HG03139 (cell line): Measurements from ENCODE around the gene TJP3.

Experiments
- ATAC-seq: cut with Tn5 transposase; IDR thresholded peaks from one replicate; pipeline ENCODE4 v1.9.1; 2021; ENCODE audit not compliant: unreplicated experiment

TJP3 gene

GRCh38 chr19:3670796-3671679 lies 37.1 kb upstream of the TJP3 start:
- no peak for ATAC-seq

GRCh38 chr19:3671680-3672574 lies 36.3 kb upstream of the TJP3 start:
- no peak for ATAC-seq

- no peak for ATAC-seq
Measured at GRCh38 chr19:3672575-3672948, 35.6 kb upstream of the TJP3 start.

GRCh38 chr19:3672993-3673392 lies 35.2 kb upstream of the TJP3 start:
- ATAC-seq, result no peak

- no peak for ATAC-seq
Measured at GRCh38 chr19:3673506-3674439, 34.4 kb upstream of the TJP3 start.

- ATAC-seq, result no peak
Measured at GRCh38 chr19:3674784-3675543, 33.2 kb upstream of the TJP3 start.

GRCh38 chr19:3678188-3678587 lies 30.0 kb upstream of the TJP3 start:
- ATAC-seq, result no peak

GRCh38 chr19:3679138-3679537 lies 29.0 kb upstream of the TJP3 start:
- ATAC-seq, result no peak

- no peak for ATAC-seq
Measured at GRCh38 chr19:3679581-3679980, 28.6 kb upstream of the TJP3 start.

- no peak for ATAC-seq
Measured at GRCh38 chr19:3680939-3681338, 27.2 kb upstream of the TJP3 start.

GRCh38 chr19:3682286-3682685 lies 25.9 kb upstream of the TJP3 start:
- no peak for ATAC-seq

- no peak for ATAC-seq
Measured at GRCh38 chr19:3682741-3683404, 25.3 kb upstream of the TJP3 start.

GRCh38 chr19:3683405-3684053 lies 24.7 kb upstream of the TJP3 start:
- no peak for ATAC-seq

GRCh38 chr19:3684054-3684816 lies 23.9 kb upstream of the TJP3 start:
- no peak for ATAC-seq

- no peak for ATAC-seq
Measured at GRCh38 chr19:3684817-3685410, 23.3 kb upstream of the TJP3 start.

GRCh38 chr19:3687393-3687773 lies 20.8 kb upstream of the TJP3 start:
- no peak for ATAC-seq

GRCh38 chr19:3687774-3688706 lies 20.1 kb upstream of the TJP3 start:
- ATAC-seq, result no peak
